ENCODE results near the gene AGMO. TPM values are rescaled to one million over a fixed set of nuclear protein-coding genes. Genes with fewer than 3 reads are reported as not detected.

Gene AGMO
- polyA plus RNA-seq, 1 donor (not counting 4 experiments of a cell fraction or from before 2014, with no cell fraction given) = not detected

DNA sequence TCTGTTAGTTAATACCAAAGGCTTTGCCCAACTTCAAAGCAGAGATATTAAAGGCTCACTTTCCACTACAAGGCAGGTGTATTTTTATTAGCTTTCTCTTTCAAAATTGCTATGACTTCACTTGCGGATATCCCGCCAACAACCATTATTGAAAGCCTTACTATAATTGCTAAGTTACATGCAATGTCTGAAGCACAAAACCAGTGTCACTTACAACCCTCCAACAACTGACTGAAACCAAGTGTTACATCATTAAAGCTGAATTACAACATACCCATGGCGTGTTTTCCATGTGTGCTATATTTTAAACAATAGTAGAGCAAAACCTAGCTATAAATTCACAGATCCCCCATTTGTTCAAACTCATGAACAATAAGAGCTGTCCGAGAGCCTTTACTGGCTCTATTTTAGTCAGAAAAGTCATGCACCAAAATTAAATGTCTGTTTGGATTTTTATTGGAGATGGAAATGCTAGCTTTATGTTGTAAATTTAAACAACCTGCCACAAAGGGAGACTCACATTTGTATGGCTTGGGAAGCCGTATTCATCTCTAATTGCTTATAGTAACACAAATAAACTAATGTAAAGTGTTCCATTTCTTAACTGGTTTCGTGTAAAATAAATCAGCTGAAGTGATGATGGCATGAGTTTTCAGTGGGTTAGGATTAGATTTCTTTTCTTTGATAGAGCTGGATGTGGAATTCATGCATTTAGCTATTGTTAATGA, 227.1 kb downstream of the AGMO start:
- H2AFZ ChIP-seq (ENCODE audit: control insufficient read depth, low read length) = no peak overlapping the region
- DNase-seq (ENCODE audit: low read depth, low spot score) = no peak
- no peak for TF ChIP-seq CTCF (optimal IDR thresholded peaks at IDR 0.05 in 1 of 3, IDR thresholded peaks at IDR 0.05 in 1 of 3, conservative IDR thresholded peaks at IDR 0.05 in 1 of 3; ENCODE audit: extremely low read depth in 1 of 3, insufficient read depth in 2 of 3, low read length in 3 of 3)
- no peak for TF ChIP-seq EZH2 (IDR thresholded peaks at IDR 0.05; ENCODE audit: low read length)
- H3K36me3 ChIP-seq (ENCODE audit: control insufficient read depth in 2 of 2, extremely low read depth in 1 of 2, insufficient read depth in 2 of 2, low read length in 2 of 2) = no peaks in the 10 kb centered on the region
- no peaks in the 10 kb centered on the region for H4K20me1 ChIP-seq (ENCODE audit: control insufficient read depth, extremely low read depth, insufficient read depth, low read length)
- H3K27ac ChIP-seq (ENCODE audit: control insufficient read depth, insufficient read depth, low read length) = no peak overlapping the region
- H3K79me2 ChIP-seq (ENCODE audit: control insufficient read depth, insufficient read depth, low read length) = no peaks in the 10 kb centered on the region
- dilution Hi-C loops (cut with MboI; ENCODE audit: extremely low pct_ligation_motif_present, low sequenced_read_pairs) = no loop called here
- H3K4me1 ChIP-seq (ENCODE audit: control insufficient read depth, extremely low read depth, insufficient read depth, low read length) = no peaks in the 10 kb centered on the region
- H3K4me3 ChIP-seq (ENCODE audit: control insufficient read depth in 2 of 3, extremely low read depth in 1 of 3, insufficient read depth in 2 of 3, low read depth in 1 of 3, low read length in 3 of 3) = no peak overlapping the region
- H3K9me1 ChIP-seq (ENCODE audit: control insufficient read depth, extremely low read depth, insufficient read depth, low read length) = no peaks in the 10 kb centered on the region
- H3K9me3 ChIP-seq (ENCODE audit: control insufficient read depth, low read depth, low read length) = no peaks in the 10 kb centered on the region
- FAIRE-seq = no peak
- H3K9ac ChIP-seq (ENCODE audit: control insufficient read depth, extremely low read depth, insufficient read depth, low read length) = no peak overlapping the region
- H3K4me2 ChIP-seq (ENCODE audit: control insufficient read depth, extremely low read depth, insufficient read depth, low read depth, low read length) = no peak overlapping the region
- H3K27me3 ChIP-seq (ENCODE audit: control insufficient read depth, extremely low read depth, insufficient read depth, low read length) = no peaks in the 10 kb centered on the region

GRCh38 chr7:15332956-15333355, 228.9 kb downstream of the AGMO start:
- Histone ChIP-seq H3K4me3 (ENCODE audit: control insufficient read depth in 2 of 3, extremely low read depth in 1 of 3, insufficient read depth in 2 of 3, low read depth in 1 of 3, low read length in 3 of 3) (no peak overlapping the region), H2AFZ (ENCODE audit: control insufficient read depth, low read length) (no peak overlapping the region), H3K4me1 (ENCODE audit: control insufficient read depth, extremely low read depth, insufficient read depth, low read length) (no peaks in the 10 kb centered on the region), H3K27ac (ENCODE audit: control insufficient read depth, insufficient read depth, low read length) (no peak overlapping the region), H3K9me3 (ENCODE audit: control insufficient read depth, low read depth, low read length) (no peaks in the 10 kb centered on the region), H3K9me1 (ENCODE audit: control insufficient read depth, extremely low read depth, insufficient read depth, low read length) (no peaks in the 10 kb centered on the region), H3K36me3 (ENCODE audit: control insufficient read depth in 2 of 2, extremely low read depth in 1 of 2, insufficient read depth in 2 of 2, low read length in 2 of 2) (no peaks in the 10 kb centered on the region), H3K9ac (ENCODE audit: control insufficient read depth, extremely low read depth, insufficient read depth, low read length) (no peak overlapping the region), H4K20me1 (ENCODE audit: control insufficient read depth, extremely low read depth, insufficient read depth, low read length) (no peaks in the 10 kb centered on the region), H3K79me2 (ENCODE audit: control insufficient read depth, insufficient read depth, low read length) (no peaks in the 10 kb centered on the region), H3K4me2 (ENCODE audit: control insufficient read depth, extremely low read depth, insufficient read depth, low read depth, low read length) (no peak overlapping the region), H3K27me3 (ENCODE audit: control insufficient read depth, extremely low read depth, insufficient read depth, low read length) (no peaks in the 10 kb centered on the region)
- TF ChIP-seq CTCF (optimal IDR thresholded peaks at IDR 0.05 in 1 of 3, IDR thresholded peaks at IDR 0.05 in 1 of 3, conservative IDR thresholded peaks at IDR 0.05 in 1 of 3; ENCODE audit: extremely low read depth in 1 of 3, insufficient read depth in 2 of 3, low read length in 3 of 3) = no peak
- no peak for TF ChIP-seq EZH2 (IDR thresholded peaks at IDR 0.05; ENCODE audit: low read length)
- DNase-seq (ENCODE audit: low read depth, low spot score) (no peak), FAIRE-seq (no peak)
- dilution Hi-C loops (cut with MboI; ENCODE audit: extremely low pct_ligation_motif_present, low sequenced_read_pairs) = no loop called here

Data from keratinocyte (primary cell).